Measurements from ENCODE around the gene NFX1.

- TF ChIP-seq POLR2AphosphoS5 (IDR thresholded peaks at IDR 0.05; ENCODE audit: low read depth, low read length) (no peak), TAF1 (IDR thresholded peaks at IDR 0.05; ENCODE audit: borderline replicate concordance, insufficient read depth, low read length) (no peak), FOXP2 (optimal IDR thresholded peaks at IDR 0.05; ENCODE audit: borderline replicate concordance, extremely low read depth, extremely low read length, insufficient read depth) (no peak), REST (IDR thresholded peaks at IDR 0.05; ENCODE audit: insufficient read depth in 1 of 2, low read depth in 2 of 2, low read length in 2 of 2) (no peak), SIN3A (IDR thresholded peaks at IDR 0.05; ENCODE audit: borderline replicate concordance, insufficient read depth, low read length) (no peak)
These were observed 1.6 kb downstream of the NFX1 start for GRCh38 chr9:33291901-33292300.

Data from PFSK-1 (cell line).